CD8-positive, alpha-beta memory T cell (primary cell): ENCODE measurements around the gene FLG. TPM values are rescaled to one million over a fixed set of nuclear protein-coding genes. Genes with fewer than 3 reads are reported as not detected.
A peak's percentile ranks its signal among the peaks of the same experiment; 100 is the strongest.

Experiments
- CTCF ChIA-PET: fragments of 350-600 bp; sonication (Branson Sonifier 250); formaldehyde crosslinking; loops from one replicate; lab custom pipeline; 2021; ENCODE audit warnings: antibody characterized with exemption; lab: Charles Lee
- POLR2A ChIA-PET: fragments of 350-600 bp; sonication (Branson Sonifier 250); formaldehyde crosslinking; loops from one replicate; lab custom pipeline; 2021; ENCODE audit warnings: antibody characterized with exemption; lab: Charles Lee
- DNase-seq, 5 donors: peaks; one replicate each; pipeline versions ENCODE4 v3.0.0 to v3.0.0-alpha.2; 2020 to 2022; ENCODE audit warnings: mixed read lengths in 1 of 5
- H3K27ac ChIP-seq: one replicate; pipeline ENCODE4 v1.7.0; 2013; ENCODE audit warnings: low read depth, mild to moderate bottlenecking, low read length, moderate library complexity
- H3K27me3 ChIP-seq: 2 replicates; pipeline ENCODE4 v1.7.0; 2013; ENCODE audit warnings: low read length, mild to moderate bottlenecking; ENCODE audit not compliant: insufficient read depth, poor library complexity, severe bottlenecking
- H3K36me3 ChIP-seq: 2 replicates; pipeline ENCODE4 v1.7.0; 2013; ENCODE audit warnings: mild to moderate bottlenecking, low read length, moderate library complexity; ENCODE audit not compliant: insufficient read depth
- H3K4me1 ChIP-seq: 2 replicates; pipeline ENCODE4 v1.7.0; 2013; ENCODE audit warnings: mild to moderate bottlenecking, low read length, moderate library complexity; ENCODE audit not compliant: insufficient read depth
- H3K4me3 ChIP-seq: 2 replicates; pipeline ENCODE4 v1.7.0; 2013; ENCODE audit warnings: mild to moderate bottlenecking, low read length
- H3K9me3 ChIP-seq: 2 replicates; pipeline ENCODE4 v1.7.0; 2013; ENCODE audit warnings: mild to moderate bottlenecking, low read length
- H3K27ac Mint-ChIP-seq, 8 donors: one replicate each; pipeline ENCODE4 v1.8.0; 2020 to 2021; ENCODE audit warnings: mixed read lengths in 8 of 8, mild to moderate bottlenecking in 6 of 8, inconsistent platforms in 3 of 8, moderate library complexity in 3 of 8
- H3K27me3 Mint-ChIP-seq, 2 donors: one replicate each; pipeline ENCODE4 v1.8.0; 2020 to 2021; ENCODE audit warnings: mixed read lengths in 2 of 2, mild to moderate bottlenecking in 1 of 2, moderate library complexity in 1 of 2
- H3K36me3 Mint-ChIP-seq, 3 donors: one replicate each; pipeline ENCODE4 v1.8.0; 2020 to 2021; ENCODE audit warnings: mixed read lengths in 3 of 3, inconsistent platforms in 1 of 3, mild to moderate bottlenecking in 1 of 3
- H3K4me1 Mint-ChIP-seq, 3 donors: one replicate each; pipeline ENCODE4 v1.8.0; 2020 to 2021; ENCODE audit warnings: mixed read lengths in 3 of 3, inconsistent platforms in 1 of 3, mild to moderate bottlenecking in 1 of 3
- H3K4me3 Mint-ChIP-seq, 7 donors: one replicate each; pipeline ENCODE4 v1.8.0; 2020 to 2021; ENCODE audit warnings: mixed read lengths in 7 of 7, mild to moderate bottlenecking in 6 of 7, moderate library complexity in 4 of 7, inconsistent platforms in 2 of 7
- H3K9me3 Mint-ChIP-seq, 5 donors: one replicate each; pipeline ENCODE4 v1.8.0; 2020 to 2022; ENCODE audit warnings: mixed read lengths in 5 of 5, mild to moderate bottlenecking in 3 of 5, moderate library complexity in 2 of 5, inconsistent platforms in 1 of 5
- polyA plus RNA-seq: library from polyadenylated mRNA; unstranded; fragments of 300-500 nt; fragmentation: Illumina TruSeq; gene quantifications from one replicate; pipeline ENCODE4 v1.2.3, GENCODE V29; 2021
- total RNA-seq, 2 experiments: library from RNA; stranded (reverse); gene quantifications; one replicate each; pipeline ENCODE4 v1.2.3, GENCODE V29; 2021

FLG gene
- not detected for total RNA-seq
- not detected for polyA plus RNA-seq

- no peaks in the 10 kb centered on the region for H3K4me1 Mint-ChIP-seq
- H3K27me3 Mint-ChIP-seq, result peaks cover 4 to 7% of the 10 kb centered on the region in 2 donors
- Histone ChIP-seq H3K4me1 (no peaks in the 10 kb centered on the region), H3K36me3 (no peaks in the 10 kb centered on the region), H3K9me3 (no peaks in the 10 kb centered on the region), H3K27me3 (no peaks in the 10 kb centered on the region), H3K4me3 (no peak within 1 kb of the TSS), H3K27ac (no peak within 1 kb of the TSS)
- H3K27ac Mint-ChIP-seq, result no peak within 1 kb of the TSS
- CTCF ChIA-PET, result no interaction called here
- POLR2A ChIA-PET, result no interaction called here
- no peaks in the 10 kb centered on the region for H3K36me3 Mint-ChIP-seq
- H3K9me3 Mint-ChIP-seq, result no peaks in the 10 kb centered on the region
- no peak within 1 kb of the TSS for H3K4me3 Mint-ChIP-seq
- no peak for DNase-seq
These were observed at the start of gene FLG for GRCh38 chr1:152325111-152325510. FLG (minus strand) TSS chr1:152325239; CDS start chr1:152315456, 9,783 bp downstream.

- Histone ChIP-seq H3K9me3 (no peaks in the 10 kb centered on the region), H3K4me1 (no peaks in the 10 kb centered on the region), H3K4me3 (no peak overlapping the region), H3K27me3 (no peaks in the 10 kb centered on the region), H3K36me3 (no peaks in the 10 kb centered on the region), H3K27ac (no peak overlapping the region)
- H3K4me3 Mint-ChIP-seq, result no peak overlapping the region
- peaks cover 0 to 2% (median 0%) of the 10 kb centered on the region in 3 donors for H3K36me3 Mint-ChIP-seq
- CTCF ChIA-PET, result interaction anchor here (0.7 to 1.3 kb wide), 2 partner anchors 66 to 84 kb away, joined by 3 read pairs; no protein-coding TSS in a partner anchor
- POLR2A ChIA-PET, result no interaction called here
- H3K27ac Mint-ChIP-seq, result peak overlapping the region in 1 of 8 donors; percentile 32
- no peak for DNase-seq
- peaks cover 3 to 7% of the 10 kb centered on the region in 2 donors for H3K27me3 Mint-ChIP-seq
- H3K9me3 Mint-ChIP-seq, result peaks cover 2 to 4% (median 2%) of the 10 kb centered on the region in 5 donors
- no peaks in the 10 kb centered on the region for H3K4me1 Mint-ChIP-seq
These were observed 49.4 kb upstream of the FLG start for GRCh38 chr1:152374451-152374850.

- Mint-ChIP-seq H3K4me3 (no peak overlapping the region), H3K27ac (no peak overlapping the region), H3K36me3 (peaks cover 0 to 6% (median 0%) of the 10 kb centered on the region in 3 donors), H3K9me3 (peaks cover 5 to 13% (median 9%) of the 10 kb centered on the region in 5 donors), H3K27me3 (peaks cover 9 to 12% of the 10 kb centered on the region in 2 donors), H3K4me1 (no peaks in the 10 kb centered on the region)
- Histone ChIP-seq H3K9me3 (no peaks in the 10 kb centered on the region), H3K4me3 (no peak overlapping the region), H3K36me3 (no peaks in the 10 kb centered on the region), H3K4me1 (no peaks in the 10 kb centered on the region), H3K27ac (no peak overlapping the region), H3K27me3 (no peaks in the 10 kb centered on the region)
- POLR2A ChIA-PET, result no interaction called here
- no peak for DNase-seq
- CTCF ChIA-PET, result no interaction called here
These were observed 47.6 kb upstream of the FLG start for GRCh38 chr1:152372672-152373071.

GRCh38 chr1:152367436-152367835, 42.4 kb upstream of the FLG start:
- CTCF ChIA-PET, result no interaction called here
- POLR2A ChIA-PET, result no interaction called here
- H3K4me3 ChIP-seq, result no peak overlapping the region

GRCh38 chr1:152359906-152360305, 34.9 kb upstream of the FLG start, which contains the start of gene FLG2:
FLG2 (minus strand) TSS chr1:152360006; CDS start chr1:152358884, 1,122 bp downstream.
- H3K4me3 Mint-ChIP-seq, result no peak within 1 kb of the TSS
- CTCF ChIA-PET, result interaction anchor here (1.0 kb wide), 1 partner anchor 12 kb away, joined by 3 read pairs; no protein-coding TSS in a partner anchor
- H3K27me3 Mint-ChIP-seq, result peaks cover 10 to 11% of the 10 kb centered on the region in 2 donors
- Histone ChIP-seq H3K27me3 (peaks cover 4% of the 10 kb centered on the region), H3K4me3 (no peak within 1 kb of the TSS), H3K9me3 (no peaks in the 10 kb centered on the region), H3K27ac (no peak within 1 kb of the TSS), H3K36me3 (no peaks in the 10 kb centered on the region), H3K4me1 (no peaks in the 10 kb centered on the region)
- H3K4me1 Mint-ChIP-seq, result no peaks in the 10 kb centered on the region
- H3K9me3 Mint-ChIP-seq, result peaks cover 0 to 1% (median 0%) of the 10 kb centered on the region in 5 donors
- POLR2A ChIA-PET, result no interaction called here
- H3K36me3 Mint-ChIP-seq, result peaks cover 0 to 12% (median 2%) of the 10 kb centered on the region in 3 donors
- no peak within 1 kb of the TSS for H3K27ac Mint-ChIP-seq
- no peak for DNase-seq

More at GRCh38 chr1:152367436-152367835, 42.4 kb upstream of the FLG start:
- Mint-ChIP-seq H3K4me3 (no peak overlapping the region), H3K27me3 (peaks cover 15 to 25% of the 10 kb centered on the region in 2 donors), H3K9me3 (peaks cover 5 to 13% (median 9%) of the 10 kb centered on the region in 5 donors), H3K36me3 (peaks cover 0 to 6% (median 0%) of the 10 kb centered on the region in 3 donors), H3K4me1 (no peaks in the 10 kb centered on the region), H3K27ac (no peak overlapping the region)
- no peak for DNase-seq
- H3K9me3 ChIP-seq, result no peaks in the 10 kb centered on the region
- H3K36me3 ChIP-seq, result no peaks in the 10 kb centered on the region
- peaks cover 4% of the 10 kb centered on the region for H3K27me3 ChIP-seq
- no peaks in the 10 kb centered on the region for H3K4me1 ChIP-seq
- no peak overlapping the region for H3K27ac ChIP-seq

- H3K36me3 Mint-ChIP-seq, result peaks cover 0 to 14% (median 4%) of the 10 kb centered on the region in 3 donors
- ChIA-PET CTCF (interaction anchor here (1.7 kb wide), 1 partner anchor 9 kb away, joined by 9 read pairs; no protein-coding TSS in a partner anchor), POLR2A (no interaction called here)
- no peaks in the 10 kb centered on the region for H3K4me1 Mint-ChIP-seq
- H3K27ac Mint-ChIP-seq, result no peak overlapping the region
- Histone ChIP-seq H3K27ac (no peak overlapping the region), H3K4me3 (no peak overlapping the region), H3K36me3 (no peaks in the 10 kb centered on the region), H3K27me3 (no peaks in the 10 kb centered on the region), H3K4me1 (no peaks in the 10 kb centered on the region), H3K9me3 (no peaks in the 10 kb centered on the region)
- peaks cover 20% of the 10 kb centered on the region in 2 donors for H3K27me3 Mint-ChIP-seq
- no peak overlapping the region for H3K4me3 Mint-ChIP-seq
- no peak for DNase-seq
- peaks cover 0 to 7% (median 3%) of the 10 kb centered on the region in 5 donors for H3K9me3 Mint-ChIP-seq
These were observed 31.7 kb upstream of the FLG start for GRCh38 chr1:152356736-152357135.

- no peaks in the 10 kb centered on the region for H3K4me1 Mint-ChIP-seq
- ChIA-PET POLR2A (no interaction called here), CTCF (no interaction called here)
- peaks cover 0 to 2% (median 0%) of the 10 kb centered on the region in 3 donors for H3K36me3 Mint-ChIP-seq
- H3K4me3 Mint-ChIP-seq, result no peak overlapping the region
- peaks cover 0 to 5% (median 3%) of the 10 kb centered on the region in 5 donors for H3K9me3 Mint-ChIP-seq
- H3K9me3 ChIP-seq, result no peaks in the 10 kb centered on the region
- no peak overlapping the region for H3K27ac Mint-ChIP-seq
- H3K27me3 Mint-ChIP-seq, result peaks cover 9 to 16% of the 10 kb centered on the region in 2 donors
- DNase-seq, result no peak
- H3K4me1 ChIP-seq, result no peaks in the 10 kb centered on the region
- H3K36me3 ChIP-seq, result no peaks in the 10 kb centered on the region
- H3K27me3 ChIP-seq, result no peaks in the 10 kb centered on the region
- H3K4me3 ChIP-seq, result no peak overlapping the region
- no peak overlapping the region for H3K27ac ChIP-seq
These were observed 24.6 kb upstream of the FLG start for GRCh38 chr1:152349611-152350010.

GRCh38 chr1:152348447-152348846, 23.4 kb upstream of the FLG start:
- Histone ChIP-seq H3K27ac (no peak overlapping the region), H3K36me3 (no peaks in the 10 kb centered on the region), H3K4me3 (no peak overlapping the region), H3K9me3 (no peaks in the 10 kb centered on the region), H3K27me3 (no peaks in the 10 kb centered on the region), H3K4me1 (no peaks in the 10 kb centered on the region)
- peaks cover 9 to 19% of the 10 kb centered on the region in 2 donors for H3K27me3 Mint-ChIP-seq
- no peak overlapping the region for H3K27ac Mint-ChIP-seq
- peaks cover 0 to 2% (median 0%) of the 10 kb centered on the region in 3 donors for H3K36me3 Mint-ChIP-seq
- no peaks in the 10 kb centered on the region for H3K4me1 Mint-ChIP-seq
- CTCF ChIA-PET, result interaction anchor here (1.1 to 2.3 kb wide), 7 partner anchors 9 to 295 kb away, joined by 3 to 15 read pairs (median 4); partner anchors contain the start of gene FLG2
- no peak for DNase-seq
- POLR2A ChIA-PET, result no interaction called here
- H3K4me3 Mint-ChIP-seq, result no peak overlapping the region
- H3K9me3 Mint-ChIP-seq, result peaks cover 0 to 5% (median 0%) of the 10 kb centered on the region in 5 donors
